ENCODE data around the gene DGUOK.

DNA sequence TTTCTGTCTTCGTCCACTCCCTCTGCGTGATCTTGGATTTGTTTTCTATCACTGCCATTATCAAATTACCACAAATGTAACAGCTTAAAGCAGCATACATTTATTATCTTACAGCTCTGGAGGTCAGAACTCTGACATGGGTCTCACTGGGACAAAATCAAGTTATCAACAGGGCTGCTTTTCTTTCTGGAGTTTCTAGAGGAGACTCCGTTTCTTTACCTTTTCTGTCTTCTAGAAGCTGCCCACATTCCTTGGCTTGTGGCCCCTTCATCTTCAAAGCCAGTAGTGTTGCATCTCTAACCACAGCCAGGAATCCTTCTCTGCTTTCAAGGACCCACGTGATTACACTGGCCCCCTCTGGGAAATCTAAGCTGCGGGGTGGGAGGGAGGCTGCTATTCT is 36.1 kb downstream of the DGUOK start:
- TF ChIP-seq POLR2AphosphoS5 (IDR thresholded peaks at IDR 0.05; ENCODE audit: low read depth, low read length) (no peak), SIN3A (IDR thresholded peaks at IDR 0.05; ENCODE audit: borderline replicate concordance, insufficient read depth, low read depth, low read length) (no peak), TCF7L2 (IDR thresholded peaks at IDR 0.05; ENCODE audit: low read depth, low read length) (no peak)
- TF ChIP-seq, protein P1, sequence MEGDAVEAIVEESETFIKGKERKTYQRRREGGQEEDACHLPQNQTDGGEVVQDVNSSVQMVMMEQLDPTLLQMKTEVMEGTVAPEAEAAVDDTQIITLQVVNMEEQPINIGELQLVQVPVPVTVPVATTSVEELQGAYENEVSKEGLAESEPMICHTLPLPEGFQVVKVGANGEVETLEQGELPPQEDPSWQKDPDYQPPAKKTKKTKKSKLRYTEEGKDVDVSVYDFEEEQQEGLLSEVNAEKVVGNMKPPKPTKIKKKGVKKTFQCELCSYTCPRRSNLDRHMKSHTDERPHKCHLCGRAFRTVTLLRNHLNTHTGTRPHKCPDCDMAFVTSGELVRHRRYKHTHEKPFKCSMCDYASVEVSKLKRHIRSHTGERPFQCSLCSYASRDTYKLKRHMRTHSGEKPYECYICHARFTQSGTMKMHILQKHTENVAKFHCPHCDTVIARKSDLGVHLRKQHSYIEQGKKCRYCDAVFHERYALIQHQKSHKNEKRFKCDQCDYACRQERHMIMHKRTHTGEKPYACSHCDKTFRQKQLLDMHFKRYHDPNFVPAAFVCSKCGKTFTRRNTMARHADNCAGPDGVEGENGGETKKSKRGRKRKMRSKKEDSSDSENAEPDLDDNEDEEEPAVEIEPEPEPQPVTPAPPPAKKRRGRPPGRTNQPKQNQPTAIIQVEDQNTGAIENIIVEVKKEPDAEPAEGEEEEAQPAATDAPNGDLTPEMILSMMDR (IDR thresholded peaks at IDR 0.05), result no peak
- TF ChIP-seq, protein P2, sequence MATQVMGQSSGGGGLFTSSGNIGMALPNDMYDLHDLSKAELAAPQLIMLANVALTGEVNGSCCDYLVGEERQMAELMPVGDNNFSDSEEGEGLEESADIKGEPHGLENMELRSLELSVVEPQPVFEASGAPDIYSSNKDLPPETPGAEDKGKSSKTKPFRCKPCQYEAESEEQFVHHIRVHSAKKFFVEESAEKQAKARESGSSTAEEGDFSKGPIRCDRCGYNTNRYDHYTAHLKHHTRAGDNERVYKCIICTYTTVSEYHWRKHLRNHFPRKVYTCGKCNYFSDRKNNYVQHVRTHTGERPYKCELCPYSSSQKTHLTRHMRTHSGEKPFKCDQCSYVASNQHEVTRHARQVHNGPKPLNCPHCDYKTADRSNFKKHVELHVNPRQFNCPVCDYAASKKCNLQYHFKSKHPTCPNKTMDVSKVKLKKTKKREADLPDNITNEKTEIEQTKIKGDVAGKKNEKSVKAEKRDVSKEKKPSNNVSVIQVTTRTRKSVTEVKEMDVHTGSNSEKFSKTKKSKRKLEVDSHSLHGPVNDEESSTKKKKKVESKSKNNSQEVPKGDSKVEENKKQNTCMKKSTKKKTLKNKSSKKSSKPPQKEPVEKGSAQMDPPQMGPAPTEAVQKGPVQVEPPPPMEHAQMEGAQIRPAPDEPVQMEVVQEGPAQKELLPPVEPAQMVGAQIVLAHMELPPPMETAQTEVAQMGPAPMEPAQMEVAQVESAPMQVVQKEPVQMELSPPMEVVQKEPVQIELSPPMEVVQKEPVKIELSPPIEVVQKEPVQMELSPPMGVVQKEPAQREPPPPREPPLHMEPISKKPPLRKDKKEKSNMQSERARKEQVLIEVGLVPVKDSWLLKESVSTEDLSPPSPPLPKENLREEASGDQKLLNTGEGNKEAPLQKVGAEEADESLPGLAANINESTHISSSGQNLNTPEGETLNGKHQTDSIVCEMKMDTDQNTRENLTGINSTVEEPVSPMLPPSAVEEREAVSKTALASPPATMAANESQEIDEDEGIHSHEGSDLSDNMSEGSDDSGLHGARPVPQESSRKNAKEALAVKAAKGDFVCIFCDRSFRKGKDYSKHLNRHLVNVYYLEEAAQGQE (IDR thresholded peaks at IDR 0.05; ENCODE audit: insufficient read depth in 1 of 2, low read depth in 2 of 2, low read length in 1 of 2), result no peak
